Activated naive CD8-positive, alpha-beta T cell treated with anti-CD3 and anti-CD28 coated beads for 36 hours (primary cell): Measurements from ENCODE around the gene ZFP36. TPM values are rescaled to one million over a fixed set of nuclear protein-coding genes. Genes with fewer than 3 reads are reported as not detected.
A peak's percentile ranks its signal among the peaks of the same experiment; 100 is the strongest.

Experiments
- DNase-seq: peaks from one replicate; pipeline ENCODE4 v3.0.0; 2021
- H3K27ac Mint-ChIP-seq: one replicate; pipeline ENCODE4 v1.8.0; 2022; ENCODE audit warnings: mild to moderate bottlenecking, moderate library complexity, mixed read lengths
- H3K27me3 Mint-ChIP-seq: one replicate; pipeline ENCODE4 v1.8.0; 2022; ENCODE audit warnings: mild to moderate bottlenecking, mixed read lengths
- H3K36me3 Mint-ChIP-seq: one replicate; pipeline ENCODE4 v1.8.0; 2021; ENCODE audit warnings: mild to moderate bottlenecking, mixed read lengths
- H3K4me1 Mint-ChIP-seq: one replicate; pipeline ENCODE4 v1.8.0; 2021; ENCODE audit warnings: mixed read lengths
- H3K4me3 Mint-ChIP-seq: one replicate; pipeline ENCODE4 v1.8.0; 2022; ENCODE audit warnings: mild to moderate bottlenecking, moderate library complexity, mixed read lengths
- H3K9me3 Mint-ChIP-seq: one replicate; pipeline ENCODE4 v1.8.0; 2022; ENCODE audit warnings: mixed read lengths
- total RNA-seq, 2 experiments: library from RNA; stranded (reverse); gene quantifications; one replicate each; pipeline ENCODE4 v1.2.3, GENCODE V29; 2021

The ZFP36 gene
- total RNA-seq, 2 experiments from 2014 or later = 15.5 to 15.6 TPM

GRCh38 chr19:39408392-39409207 is 2.0 kb downstream of the ZFP36 start:
- Mint-ChIP-seq H3K27me3 (peaks cover 4% of the 10 kb centered on the region), H3K27ac (peak overlapping the region; percentile 96), H3K4me1 (peaks cover 46% of the 10 kb centered on the region), H3K9me3 (no peaks in the 10 kb centered on the region), H3K36me3 (peaks cover 18% of the 10 kb centered on the region), H3K4me3 (peak overlapping the region; percentile 95)
- no peak for DNase-seq

GRCh38 chr19:39409208-39410016 is 2.8 kb downstream of the ZFP36 start:
- DNase-seq = peak; percentile 77
- Mint-ChIP-seq H3K4me1 (peaks cover 46% of the 10 kb centered on the region), H3K9me3 (no peaks in the 10 kb centered on the region), H3K4me3 (peak overlapping the region; percentile 95), H3K27ac (peak overlapping the region; percentile 93), H3K36me3 (peaks cover 18% of the 10 kb centered on the region), H3K27me3 (peaks cover 4% of the 10 kb centered on the region)

- Mint-ChIP-seq H3K4me3 (peak overlapping the region; percentile 82), H3K27me3 (peaks cover 4% of the 10 kb centered on the region), H3K4me1 (peaks cover 40% of the 10 kb centered on the region), H3K27ac (peak overlapping the region; percentile 93), H3K36me3 (peaks cover 20% of the 10 kb centered on the region), H3K9me3 (no peaks in the 10 kb centered on the region)
- peak; percentile 72 for DNase-seq
Measured at GRCh38 chr19:39410017-39410830, 3.6 kb downstream of the ZFP36 start.

GRCh38 chr19:39410831-39411080 is 4.1 kb downstream of the ZFP36 start:
- Mint-ChIP-seq H3K4me3 (peak overlapping the region; percentile 82), H3K36me3 (peaks cover 20% of the 10 kb centered on the region), H3K27me3 (peaks cover 4% of the 10 kb centered on the region), H3K9me3 (no peaks in the 10 kb centered on the region), H3K4me1 (peaks cover 36% of the 10 kb centered on the region), H3K27ac (peak overlapping the region; percentile 93)
- DNase-seq = no peak

GRCh38 chr19:39411081-39411831 is 4.6 kb downstream of the ZFP36 start:
- Mint-ChIP-seq H3K36me3 (peaks cover 20% of the 10 kb centered on the region), H3K9me3 (no peaks in the 10 kb centered on the region), H3K27ac (peak overlapping the region; percentile 93), H3K27me3 (peaks cover 4% of the 10 kb centered on the region), H3K4me3 (peak overlapping the region; percentile 82), H3K4me1 (peaks cover 35% of the 10 kb centered on the region)
- no peak for DNase-seq

- no peaks in the 10 kb centered on the region for H3K9me3 Mint-ChIP-seq
- H3K27me3 Mint-ChIP-seq = peaks cover 4% of the 10 kb centered on the region
- peak overlapping the region; percentile 82 for H3K4me3 Mint-ChIP-seq
- H3K4me1 Mint-ChIP-seq = peaks cover 34% of the 10 kb centered on the region
- DNase-seq = peak; percentile 83
- peak overlapping the region; percentile 93 for H3K27ac Mint-ChIP-seq
- peaks cover 20% of the 10 kb centered on the region for H3K36me3 Mint-ChIP-seq
Measured at GRCh38 chr19:39411832-39412099, 5.1 kb downstream of the ZFP36 start.

- H3K4me1 Mint-ChIP-seq = peaks cover 34% of the 10 kb centered on the region
- peak within 1 kb of the TSS; percentile 89 for H3K4me3 Mint-ChIP-seq
- DNase-seq = peak; percentile 97
- no peaks in the 10 kb centered on the region for H3K9me3 Mint-ChIP-seq
- H3K27ac Mint-ChIP-seq = peak within 1 kb of the TSS; percentile 93
- H3K36me3 Mint-ChIP-seq = peaks cover 17% of the 10 kb centered on the region
- H3K27me3 Mint-ChIP-seq = peaks cover 4% of the 10 kb centered on the region
Measured at GRCh38 chr19:39412100-39412866, 5.6 kb downstream of the ZFP36 start, which contains the start of gene PLEKHG2. PLEKHG2 (plus strand) TSS chr19:39412669; CDS start chr19:39414087, 1,418 bp downstream.

- no peaks in the 10 kb centered on the region for H3K9me3 Mint-ChIP-seq
- H3K4me3 Mint-ChIP-seq = peak overlapping the region; percentile 82
- H3K27me3 Mint-ChIP-seq = peaks cover 4% of the 10 kb centered on the region
- DNase-seq = no peak
- H3K36me3 Mint-ChIP-seq = peaks cover 13% of the 10 kb centered on the region
- H3K27ac Mint-ChIP-seq = peak overlapping the region; percentile 69
- peaks cover 34% of the 10 kb centered on the region for H3K4me1 Mint-ChIP-seq
Measured at GRCh38 chr19:39412867-39413271, 6.2 kb downstream of the ZFP36 start.

GRCh38 chr19:39413272-39413910 is 6.7 kb downstream of the ZFP36 start:
- H3K27me3 Mint-ChIP-seq = peaks cover 4% of the 10 kb centered on the region
- H3K4me3 Mint-ChIP-seq = peak overlapping the region; percentile 89
- H3K9me3 Mint-ChIP-seq = no peaks in the 10 kb centered on the region
- DNase-seq = peak; percentile 39
- peak overlapping the region; percentile 81 for H3K27ac Mint-ChIP-seq
- H3K36me3 Mint-ChIP-seq = peaks cover 8% of the 10 kb centered on the region
- peaks cover 34% of the 10 kb centered on the region for H3K4me1 Mint-ChIP-seq

GRCh38 chr19:39413911-39414608 is 7.4 kb downstream of the ZFP36 start:
- DNase-seq = no peak
- H3K27me3 Mint-ChIP-seq = peaks cover 4% of the 10 kb centered on the region
- peak overlapping the region; percentile 81 for H3K27ac Mint-ChIP-seq
- H3K4me3 Mint-ChIP-seq = peak overlapping the region; percentile 89
- H3K4me1 Mint-ChIP-seq = peaks cover 29% of the 10 kb centered on the region
- no peaks in the 10 kb centered on the region for H3K9me3 Mint-ChIP-seq
- peaks cover 2% of the 10 kb centered on the region for H3K36me3 Mint-ChIP-seq

GRCh38 chr19:39415111-39416046 is 8.7 kb downstream of the ZFP36 start:
- Mint-ChIP-seq H3K27ac (no peak overlapping the region), H3K4me3 (no peak overlapping the region), H3K27me3 (peaks cover 4% of the 10 kb centered on the region), H3K36me3 (peaks cover 4% of the 10 kb centered on the region), H3K4me1 (peaks cover 25% of the 10 kb centered on the region), H3K9me3 (no peaks in the 10 kb centered on the region)
- DNase-seq = no peak
